ENCODE data around the gene ABLIM1.

ABLIM1 gene

DNA sequence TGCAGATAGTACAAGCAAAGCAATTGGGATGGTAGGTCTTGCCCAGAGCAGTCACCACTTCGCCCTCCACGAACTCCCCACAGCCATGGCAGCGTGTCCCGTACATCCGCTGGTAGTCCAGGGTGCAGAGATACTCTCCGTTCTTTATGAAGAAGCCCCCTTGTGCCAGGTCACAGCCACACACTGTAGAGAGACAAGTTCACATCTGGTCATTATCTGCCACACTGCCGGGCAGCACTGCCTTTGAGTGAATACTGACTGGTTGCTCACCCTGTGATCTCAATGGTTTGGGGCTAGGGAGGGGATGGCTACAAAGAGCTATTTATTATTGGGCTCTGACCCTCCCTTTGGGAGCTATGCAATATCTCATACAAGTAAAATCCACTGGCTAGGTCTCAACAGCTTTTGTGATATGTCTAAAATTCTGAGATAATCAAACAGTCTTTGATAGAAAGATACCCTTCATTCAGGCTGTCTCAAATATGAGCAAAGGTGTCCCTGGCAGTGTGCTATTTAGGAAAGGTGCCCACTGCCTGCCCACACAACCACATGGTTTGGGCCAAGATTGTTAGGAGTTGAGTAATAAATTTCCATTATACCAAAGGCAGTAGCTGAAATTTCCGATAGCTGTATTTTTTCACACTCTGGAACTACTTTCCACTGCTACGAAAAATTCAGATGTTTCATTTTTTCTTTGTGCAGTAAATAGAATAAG is 82.5 kb downstream of the ABLIM1 start:
- TF ChIP-seq POLR2AphosphoS5 (IDR thresholded peaks at IDR 0.05; ENCODE audit: low read depth, low read length) (no peak), FOXP2 (optimal IDR thresholded peaks at IDR 0.05; ENCODE audit: borderline replicate concordance, extremely low read depth, extremely low read length, insufficient read depth) (no peak), SIN3A (IDR thresholded peaks at IDR 0.05; ENCODE audit: borderline replicate concordance, insufficient read depth, low read length) (no peak), TAF1 (IDR thresholded peaks at IDR 0.05; ENCODE audit: borderline replicate concordance, insufficient read depth, low read length) (no peak), REST (IDR thresholded peaks at IDR 0.05; ENCODE audit: insufficient read depth in 1 of 2, low read depth in 2 of 2, low read length in 2 of 2) (no peak)

- no peak for TF ChIP-seq TAF1 (IDR thresholded peaks at IDR 0.05; ENCODE audit: borderline replicate concordance, insufficient read depth, low read length)
- TF ChIP-seq POLR2AphosphoS5 (IDR thresholded peaks at IDR 0.05; ENCODE audit: low read depth, low read length) = no peak
- no peak for TF ChIP-seq FOXP2 (optimal IDR thresholded peaks at IDR 0.05; ENCODE audit: borderline replicate concordance, extremely low read depth, extremely low read length, insufficient read depth)
- TF ChIP-seq REST (IDR thresholded peaks at IDR 0.05; ENCODE audit: insufficient read depth in 1 of 2, low read depth in 2 of 2, low read length in 2 of 2) = no peak
- no peak for TF ChIP-seq SIN3A (IDR thresholded peaks at IDR 0.05; ENCODE audit: borderline replicate concordance, insufficient read depth, low read length)
Measured at GRCh38 chr10:114573330-114574045, 84.6 kb downstream of the ABLIM1 start.

DNA sequence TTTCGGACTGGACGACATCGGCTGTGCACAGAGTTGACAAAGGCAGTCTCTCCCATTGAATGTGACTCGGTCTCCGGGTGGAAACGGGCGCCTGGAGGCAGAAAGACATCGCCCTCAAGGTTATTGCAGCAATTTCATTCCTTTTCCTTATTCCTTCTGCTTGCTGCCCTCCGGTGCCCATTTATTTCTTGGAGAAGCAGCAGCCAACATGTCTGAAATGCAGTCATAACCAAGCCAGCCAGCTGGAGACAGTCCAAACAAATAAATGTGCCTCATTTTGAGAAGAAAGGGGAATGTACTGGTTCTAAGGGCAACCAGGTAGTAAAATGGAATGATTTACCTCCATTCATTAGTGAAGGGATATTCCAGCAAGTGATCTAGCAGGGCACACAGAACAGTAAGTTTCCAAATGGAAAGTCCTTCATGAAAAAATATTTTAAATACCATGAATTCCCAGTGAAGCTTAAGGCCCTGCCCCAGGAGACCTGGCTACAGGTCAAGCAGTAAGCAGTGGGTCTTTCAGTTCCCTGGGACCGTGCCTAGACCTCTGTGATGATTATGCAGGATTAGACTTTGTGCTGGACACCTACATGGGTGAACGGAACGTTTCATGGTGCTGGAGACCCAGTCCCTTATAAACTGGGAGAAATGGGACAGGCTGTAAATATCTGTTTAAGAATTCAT is 86.6 kb downstream of the ABLIM1 start:
- TF ChIP-seq SIN3A (IDR thresholded peaks at IDR 0.05; ENCODE audit: borderline replicate concordance, insufficient read depth, low read length) (no peak), FOXP2 (optimal IDR thresholded peaks at IDR 0.05; ENCODE audit: borderline replicate concordance, extremely low read depth, extremely low read length, insufficient read depth) (no peak), REST (IDR thresholded peaks at IDR 0.05; ENCODE audit: insufficient read depth in 1 of 2, low read depth in 2 of 2, low read length in 2 of 2) (no peak), TAF1 (IDR thresholded peaks at IDR 0.05; ENCODE audit: borderline replicate concordance, insufficient read depth, low read length) (no peak), POLR2AphosphoS5 (IDR thresholded peaks at IDR 0.05; ENCODE audit: low read depth, low read length) (no peak)

GRCh38 chr10:114566064-114566463 is 92.0 kb downstream of the ABLIM1 start:
- no peak for TF ChIP-seq SIN3A (IDR thresholded peaks at IDR 0.05; ENCODE audit: borderline replicate concordance, insufficient read depth, low read length)
- no peak for TF ChIP-seq REST (IDR thresholded peaks at IDR 0.05; ENCODE audit: insufficient read depth in 1 of 2, low read depth in 2 of 2, low read length in 2 of 2)
- TF ChIP-seq POLR2AphosphoS5 (IDR thresholded peaks at IDR 0.05; ENCODE audit: low read depth, low read length) = no peak
- no peak for TF ChIP-seq FOXP2 (optimal IDR thresholded peaks at IDR 0.05; ENCODE audit: borderline replicate concordance, extremely low read depth, extremely low read length, insufficient read depth)
- no peak for TF ChIP-seq TAF1 (IDR thresholded peaks at IDR 0.05; ENCODE audit: borderline replicate concordance, insufficient read depth, low read length)
